Activated CD8-positive, alpha-beta memory T cell treated with anti-CD3 and anti-CD28 coated beads, Interleukin-2, amount 50 U/mL, for 24 hours (primary cell): ENCODE measurements around the gene LYPD1.

Source experiments
- DNase-seq: peaks from one replicate; pipeline ENCODE4 v3.0.0-alpha.2; 2020; ENCODE audit errors: extremely low read depth

The LYPD1 gene

DNA sequence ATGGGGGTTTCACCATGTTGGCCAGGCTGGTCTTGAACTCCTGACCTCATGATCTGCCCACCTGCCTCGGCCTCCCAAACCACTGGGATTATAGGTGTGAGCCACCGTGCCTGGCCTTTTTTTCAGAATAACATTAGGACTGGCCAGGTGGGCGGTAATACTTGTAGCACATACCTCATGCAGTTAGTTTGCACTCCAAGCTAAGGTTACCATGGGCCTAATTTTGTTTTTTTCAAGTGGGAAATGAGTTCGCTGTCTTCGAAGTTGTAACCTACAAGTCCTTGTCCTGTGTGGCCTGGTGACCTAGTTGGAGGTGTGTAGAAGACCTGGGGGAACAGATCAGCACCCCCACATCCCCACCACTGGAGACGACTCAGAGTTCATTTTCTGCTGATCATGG is 74.8 kb downstream of the LYPD1 start:
- DNase-seq, result no peak
